HuH-7.5 (cell line): Measurements from ENCODE around the gene ZFHX2.
"Not testable (repeated sequence)": the region's sequence is repeated elsewhere in the genome, so short reads cannot be mapped to it uniquely, and the experiment has no call there.

Experiments
- DNase-seq: peaks from one replicate; pipeline ENCODE4 v3.0.0; 2011; ENCODE audit warnings: low spot score

The ZFHX2 gene

DNA sequence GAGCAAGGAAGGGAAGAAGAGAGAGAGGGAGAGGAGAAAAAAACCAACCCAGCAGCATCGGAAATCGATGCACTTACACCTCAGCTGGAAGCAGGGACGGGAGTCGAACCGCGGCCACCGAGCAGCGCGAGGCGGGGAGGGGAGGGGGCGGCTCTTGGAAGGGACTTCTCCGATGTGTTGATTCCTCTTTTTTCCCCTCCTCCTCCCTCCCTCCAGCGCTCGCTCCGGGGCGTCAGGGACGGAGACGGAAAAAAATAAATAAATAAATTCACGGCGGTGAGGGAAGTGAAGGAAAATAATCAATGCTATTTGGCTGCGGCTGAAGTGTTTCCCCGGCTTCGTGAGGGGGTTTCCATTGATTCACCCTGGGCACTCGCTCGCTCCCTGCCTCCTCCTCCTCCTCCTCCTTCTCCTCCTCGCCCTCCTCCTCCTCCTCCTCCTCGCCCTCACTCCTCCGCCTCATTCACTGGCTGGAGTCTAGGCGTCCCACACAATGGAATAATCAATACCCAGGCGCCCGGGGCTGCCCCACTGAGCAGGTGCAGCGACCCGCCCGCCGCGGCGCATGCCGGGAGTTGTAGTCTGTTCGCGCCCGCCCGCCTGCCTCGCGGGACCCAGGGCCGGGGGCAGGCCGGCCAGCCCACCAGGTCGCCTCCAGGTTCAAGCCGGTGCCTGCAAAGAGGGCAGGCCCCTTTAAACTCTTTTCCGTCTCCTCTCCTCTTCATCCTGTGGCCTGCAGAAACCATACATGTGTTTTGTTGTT, at the start of gene ZFHX2:
Gene ZFHX2, minus strand, starts transcription at position 500 of the 763 bp plus-strand sequence. CDS start 16,440 bp downstream, outside the sequence.
- DNase-seq = peak; percentile 95

DNA sequence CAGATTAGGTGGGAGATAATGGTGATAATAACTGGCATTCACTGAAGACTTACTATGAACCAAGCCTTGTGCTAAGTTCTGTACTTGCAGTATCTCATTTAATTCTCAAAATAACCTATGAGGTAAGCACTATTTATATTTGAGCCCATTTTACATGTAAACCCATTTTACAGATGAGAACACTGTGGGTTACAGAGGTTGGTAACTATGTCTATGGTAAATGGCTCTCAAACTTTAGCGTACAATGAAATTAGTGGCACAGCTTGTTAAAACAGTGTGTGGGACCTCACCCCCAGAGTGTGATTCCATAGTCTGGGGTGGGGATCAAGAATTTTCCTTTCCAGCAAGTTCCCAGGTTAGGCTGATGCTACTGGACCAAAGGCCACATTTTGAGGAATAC, 49.2 kb upstream of the ZFHX2 start:
- DNase-seq = no peak

- no peak for DNase-seq
These were observed 48.8 kb upstream of the ZFHX2 start for GRCh38 chr14:23600322-23600707.

GRCh38 chr14:23594191-23594590, 42.6 kb upstream of the ZFHX2 start:
- not testable (repeated sequence) for DNase-seq

DNA sequence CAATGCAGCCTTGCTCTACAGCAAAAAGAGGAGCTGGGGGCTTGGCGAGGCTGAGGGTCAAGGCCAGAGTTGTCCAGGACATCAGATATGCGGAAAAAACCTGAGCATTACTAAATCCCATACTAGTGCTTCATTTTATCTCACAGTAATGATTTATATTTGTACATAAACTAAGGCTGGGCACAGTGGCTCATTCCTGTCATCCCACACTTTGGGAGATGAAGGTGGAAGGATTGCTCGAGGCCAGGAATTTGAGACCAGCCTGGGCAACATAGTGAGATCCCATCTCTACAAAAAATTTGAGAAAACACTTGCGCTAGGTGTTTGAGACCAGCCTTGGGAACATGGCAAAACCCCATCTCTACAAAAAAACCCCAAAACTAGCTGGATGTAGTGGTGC, 38.6 kb upstream of the ZFHX2 start:
- DNase-seq = no peak

GRCh38 chr14:23589606-23590005, 38.0 kb upstream of the ZFHX2 start:
- DNase-seq = no peak

- peak; percentile 94 for DNase-seq
These were observed 37.5 kb upstream of the ZFHX2 start for GRCh38 chr14:23588884-23589598.

GRCh38 chr14:23584527-23585203, 33.1 kb upstream of the ZFHX2 start:
- not testable (repeated sequence) for DNase-seq

- DNase-seq = not testable (repeated sequence)
These were observed 32.4 kb upstream of the ZFHX2 start for GRCh38 chr14:23583761-23584526.

DNA sequence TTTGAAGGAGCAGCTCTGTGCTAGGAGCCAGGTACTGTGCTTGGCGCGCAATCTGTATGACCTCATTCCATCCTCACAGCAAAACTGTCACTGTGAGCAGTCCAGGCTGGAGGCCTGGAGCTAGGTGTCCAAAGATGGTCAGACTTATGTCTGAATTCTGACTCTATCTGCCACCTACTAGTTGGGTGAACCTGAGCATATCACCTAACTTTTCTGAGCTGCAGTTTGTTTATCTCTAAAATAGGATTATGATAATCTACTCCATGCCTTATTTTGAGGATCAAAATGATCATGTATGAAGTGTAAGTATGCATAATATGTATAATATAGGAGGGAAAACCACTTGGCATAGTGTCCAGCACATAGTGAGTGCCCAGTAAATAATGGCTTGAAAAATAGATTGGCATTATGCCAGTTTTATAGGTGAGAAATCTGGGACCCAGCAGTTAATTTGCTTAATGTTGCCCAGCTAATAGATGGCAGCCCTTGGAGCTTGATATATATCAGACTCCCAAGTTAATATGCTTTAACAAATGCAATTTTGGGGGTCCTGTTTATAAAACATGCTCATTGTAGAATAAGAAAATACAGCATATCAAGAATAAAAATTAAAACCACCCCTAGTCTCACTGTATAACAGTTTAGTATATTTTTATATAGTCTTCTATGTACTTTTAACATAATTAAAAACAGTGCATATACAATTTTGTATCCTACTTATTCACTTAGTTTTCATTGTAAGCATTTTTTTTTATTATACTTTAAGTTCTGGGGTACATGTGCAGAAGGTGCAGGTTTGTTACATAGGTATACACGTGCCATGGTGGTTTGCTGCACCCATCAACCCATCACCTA, 31.6 kb upstream of the ZFHX2 start:
- DNase-seq = no peak

DNA sequence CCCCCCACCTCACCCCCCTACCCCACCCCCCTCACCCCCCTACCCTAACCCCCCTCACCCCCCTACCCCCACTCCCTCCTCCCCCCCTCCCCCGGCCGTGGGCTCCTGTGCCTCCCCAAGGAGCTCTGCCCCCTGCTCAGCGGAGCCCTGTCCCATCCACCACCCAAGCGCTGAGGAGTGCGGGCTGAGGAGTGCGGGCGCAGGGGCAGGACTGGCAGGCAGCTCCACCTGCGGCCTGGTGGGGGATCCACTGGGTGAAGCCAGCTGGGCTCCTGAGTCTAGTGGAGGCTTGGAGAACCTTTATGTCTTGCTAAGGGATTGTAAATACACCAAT, 29.4 kb upstream of the ZFHX2 start:
- DNase-seq = no peak

DNA sequence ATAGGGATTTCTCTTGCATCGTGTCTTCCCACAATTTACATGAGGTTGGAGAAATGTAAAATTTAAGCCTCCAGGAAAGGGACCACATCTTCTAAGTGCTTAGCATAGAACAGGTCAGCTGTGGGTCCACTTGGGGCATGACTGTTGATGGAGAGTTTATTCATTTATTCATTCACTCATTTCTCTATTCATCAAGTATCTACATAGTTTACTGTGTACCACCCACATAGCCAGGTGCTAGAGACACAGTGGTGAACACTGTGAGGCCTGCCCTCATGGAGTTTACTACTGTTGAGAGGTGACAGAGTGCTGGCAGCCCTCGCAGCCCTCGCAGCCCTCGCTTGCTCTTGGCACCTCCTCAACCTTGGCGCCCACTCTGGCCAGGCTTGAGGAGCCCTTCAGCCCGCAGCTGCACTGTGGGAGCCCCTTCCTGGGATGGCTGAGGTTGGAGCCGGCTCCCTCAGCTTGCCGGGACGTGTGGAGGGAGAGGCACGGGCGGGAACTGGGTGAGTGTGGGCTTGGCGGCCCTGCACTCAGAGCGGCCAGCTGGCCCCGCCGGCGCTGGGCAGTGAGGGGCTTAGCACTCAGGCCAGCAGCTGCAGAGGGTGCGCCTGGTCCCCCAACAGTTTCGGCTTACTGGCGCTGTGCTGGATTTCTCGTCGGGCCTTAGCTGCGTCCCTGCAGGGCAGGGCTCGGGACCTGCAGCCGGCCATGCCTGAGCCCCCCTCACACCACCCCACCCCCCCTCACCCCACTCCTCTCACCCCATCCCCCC, 28.8 kb upstream of the ZFHX2 start:
- no peak for DNase-seq

- no peak for DNase-seq
These were observed 28.2 kb upstream of the ZFHX2 start for GRCh38 chr14:23579739-23580138.

DNA sequence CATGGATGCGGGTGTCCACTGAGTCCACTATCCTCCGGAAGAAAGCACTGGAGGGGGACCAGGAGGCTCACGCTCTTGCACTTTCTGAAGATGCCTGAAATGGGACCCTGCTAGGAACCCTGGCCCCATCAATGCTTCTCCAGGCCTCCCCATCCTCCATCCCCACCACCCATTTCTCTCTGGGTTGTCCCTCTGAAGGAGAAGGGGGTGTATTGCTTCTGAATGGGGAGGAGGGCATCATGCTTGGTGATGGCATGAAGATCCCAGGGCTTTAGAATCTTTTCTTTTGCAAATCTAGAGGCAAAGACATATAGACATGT, 27.7 kb upstream of the ZFHX2 start:
- DNase-seq = no peak

- DNase-seq = no peak
These were observed 27.2 kb upstream of the ZFHX2 start, which contains the start of gene JPH4 for GRCh38 chr14:23578560-23579310. Gene JPH4, minus strand, starts transcription at chr14:23578790. Its CDS starts 1,337 bp downstream, at chr14:23577453.

DNA sequence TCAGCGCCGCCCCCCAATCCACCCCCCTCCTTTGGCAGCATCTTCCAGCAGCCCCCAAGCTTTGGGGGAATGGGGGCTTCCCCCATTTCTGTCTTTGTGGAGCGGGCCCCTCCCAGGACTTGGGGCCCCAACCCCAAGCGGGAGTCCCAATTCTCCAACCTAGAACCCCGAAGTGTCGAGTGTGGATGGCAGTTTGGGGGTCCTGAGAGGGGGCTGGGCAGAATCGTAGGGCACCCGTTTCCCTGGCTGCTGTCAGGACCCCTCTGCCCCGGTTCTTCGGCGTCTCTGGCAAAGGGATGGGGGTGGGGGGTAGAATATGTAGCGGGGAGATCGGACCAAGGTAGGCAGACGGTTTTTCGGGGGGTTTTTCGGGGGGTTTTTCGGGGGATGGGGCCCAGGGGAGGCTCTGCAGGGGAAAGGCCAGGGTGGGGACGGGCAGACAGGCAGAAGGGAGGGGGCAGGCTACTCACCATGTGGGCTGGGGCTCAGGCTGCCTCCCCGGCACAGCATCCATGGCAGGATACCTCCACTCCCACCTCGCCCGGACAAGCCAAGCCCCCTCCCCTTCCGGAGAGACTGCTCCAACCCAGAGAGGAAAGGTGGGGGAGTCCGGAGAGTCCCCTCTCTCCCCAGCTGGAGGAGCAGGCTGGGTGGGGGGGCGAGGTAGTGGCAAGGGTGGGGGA, 26.3 kb upstream of the ZFHX2 start:
- no peak for DNase-seq

GRCh38 chr14:23577004-23577681, 25.6 kb upstream of the ZFHX2 start:
- DNase-seq = no peak

DNA sequence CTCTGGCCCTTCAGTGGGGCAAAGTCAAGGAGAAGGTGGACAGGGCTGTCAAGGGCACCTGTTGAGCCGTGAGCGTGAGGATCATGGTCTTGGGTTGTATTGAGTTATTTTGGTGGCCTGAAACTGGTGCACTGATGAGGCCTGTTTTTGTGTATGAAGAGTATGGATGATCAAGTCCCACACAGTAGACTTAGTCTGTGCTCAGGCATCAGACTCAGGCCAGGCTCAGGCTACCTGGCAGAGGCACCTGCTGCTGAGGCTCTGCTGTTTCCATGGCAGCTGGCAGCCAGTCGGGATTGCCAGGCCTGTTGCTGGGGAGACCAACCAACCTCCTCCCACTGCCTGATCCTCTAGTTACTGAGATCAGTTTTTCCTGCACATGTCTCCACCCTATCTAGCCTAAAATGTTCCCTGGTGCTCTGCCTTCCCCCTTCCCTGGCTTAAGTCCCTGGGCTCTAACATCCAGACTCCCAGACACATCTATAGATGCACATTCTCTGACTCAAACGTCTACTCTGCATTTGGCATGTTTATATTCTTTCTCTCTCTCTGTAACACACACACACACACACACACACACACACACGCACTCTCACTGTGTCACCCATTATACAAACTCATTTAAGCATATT, 21.9 kb upstream of the ZFHX2 start:
- no peak for DNase-seq
